ENCODE data around the gene TUBGCP4. TPM values are rescaled to one million over a fixed set of nuclear protein-coding genes. Genes with fewer than 3 reads are reported as not detected.

The TUBGCP4 gene
- total and polyA plus RNA-seq, 10 of the 15 experiments (the other 5 are each of a cell fraction or from before 2014, with no cell fraction given): 6.3 to 39.1 (median 24.8) TPM

DNA sequence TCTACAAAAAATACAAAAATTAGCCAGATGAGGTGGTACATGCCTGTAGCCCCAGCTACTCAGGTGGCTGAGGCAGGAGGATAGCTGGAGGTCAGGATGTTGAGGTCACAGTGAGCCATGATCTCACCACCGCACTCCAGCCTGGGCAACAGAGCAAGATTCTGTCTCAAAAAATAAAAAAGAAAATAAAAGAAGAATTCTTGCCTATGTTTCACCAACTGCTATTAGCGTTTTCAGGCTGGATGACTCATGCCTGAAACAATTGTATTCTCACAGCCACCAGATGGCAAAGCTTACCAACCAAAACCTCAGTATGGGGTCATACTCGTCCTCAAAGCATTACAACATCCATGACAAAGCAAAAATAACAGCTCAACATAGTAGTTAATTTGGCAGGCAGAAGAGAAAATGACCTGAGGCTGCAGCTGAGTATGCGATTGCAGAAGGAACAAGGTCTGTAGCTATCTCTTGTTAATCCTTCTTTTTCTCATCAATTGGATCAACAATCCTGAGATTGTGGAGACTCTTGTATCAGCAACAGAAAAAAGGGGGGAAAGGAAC lies 69.9 kb downstream of the TUBGCP4 start:
- intact Hi-C loops (cut with micrococcal nuclease; ENCODE audit: unreplicated experiment) (loop anchor here (5.0 kb wide), 1 partner anchor 72 kb away; no protein-coding TSS in a partner anchor), in situ Hi-C loops (cut with MboI) (no loop called here)
- H3K9ac ChIP-seq (ENCODE audit: control insufficient read depth, insufficient read depth, low read length): no peak overlapping the region
- SMC1A ChIA-PET (ENCODE audit: uncharacterized antibody, unreplicated experiment): interaction anchor here (0.9 to 2.8 kb wide), 5 partner anchors 12 to 312 kb away, joined by 3 to 17 read pairs (median 4); no protein-coding TSS in a partner anchor
- H3K9me3 ChIP-seq (replicated peaks; ENCODE audit: control insufficient read depth, insufficient read depth, low read length): no peaks in the 10 kb centered on the region
- 53% methylated on average over 4 of the region's 4 CpGs for WGBS (ENCODE audit: insufficient coverage, insufficient replicate concordance, low lambda C conversion rate, missing lambda C conversion rate)
- FAIRE-seq (no peak), DNase-seq (ENCODE audit: low read depth, low spot score) (peak; percentile 12), ATAC-seq (peak; percentile 95)
- H3K4me2 ChIP-seq (ENCODE audit: control insufficient read depth, insufficient read depth): 0 out of 2 replicates have a peak overlapping the region, but pooled peaks have one; percentile 23
- no peak overlapping the region for H2AFZ ChIP-seq (ENCODE audit: control insufficient read depth, low read depth, low read length)
- H4K20me1 ChIP-seq (ENCODE audit: control insufficient read depth, insufficient read depth): no peaks in the 10 kb centered on the region
- no peak overlapping the region for H3K27ac ChIP-seq (ENCODE audit: control insufficient read depth, insufficient read depth)
- CTCF ChIA-PET: interaction anchor here (0.6 to 3.4 kb wide), 11 partner anchors 14 to 883 kb away, joined by 3 to 42 read pairs (median 4); partner anchors contain the start of gene TP53BP1
- peaks cover 0 to 13% of the 10 kb centered on the region in 2 experiments; a peak in 3 of 4 replicates for H3K36me3 ChIP-seq (ENCODE audit: control insufficient read depth in 2 of 2, insufficient read depth in 2 of 2, low read length in 1 of 2)
- no TSS peak for BruUV-seq (replicated peaks)
- TF ChIP-seq RUNX3 (IDR thresholded peaks at IDR 0.05; ENCODE audit: low read length) (peak; percentile 50; the same call in 1 of the 2 replicates), MEF2B (IDR thresholded peaks at IDR 0.05; ENCODE audit: partially characterized antibody, poor library complexity, severe bottlenecking) (no peak), NR2C1 (IDR thresholded peaks at IDR 0.05) (no peak), RAD21 (IDR thresholded peaks at IDR 0.05; ENCODE audit: insufficient read depth, low read depth, low read length) (peak; percentile 50), STAT3 (IDR thresholded peaks at IDR 0.05; ENCODE audit: low read depth, low read length) (no peak), NRF1 (conservative IDR thresholded peaks at IDR 0.05; ENCODE audit: low read depth, low read length) (no peak), SPI1 (IDR thresholded peaks at IDR 0.05; ENCODE audit: borderline replicate concordance, insufficient read depth, low read depth, low read length) (no peak), JUNB (IDR thresholded peaks at IDR 0.05) (peak; percentile 32; the same call in 1 of the 2 replicates), GATAD2B (conservative IDR thresholded peaks at IDR 0.05; ENCODE audit: low read depth) (no peak), ZBED1 (IDR thresholded peaks at IDR 0.05; ENCODE audit: borderline replicate concordance) (no peak), ATF7 (IDR thresholded peaks at IDR 0.05; ENCODE audit: low read depth) (peak; percentile 78), BACH1 (IDR thresholded peaks at IDR 0.05; ENCODE audit: borderline replicate concordance) (peak; percentile 93; the same call in 1 of the 2 replicates), SMC3 (IDR thresholded peaks at IDR 0.05; ENCODE audit: borderline replicate concordance, low read length) (peak; percentile 35; the same call in 1 of the 2 replicates)
- TF ChIP-seq, protein P1, sequence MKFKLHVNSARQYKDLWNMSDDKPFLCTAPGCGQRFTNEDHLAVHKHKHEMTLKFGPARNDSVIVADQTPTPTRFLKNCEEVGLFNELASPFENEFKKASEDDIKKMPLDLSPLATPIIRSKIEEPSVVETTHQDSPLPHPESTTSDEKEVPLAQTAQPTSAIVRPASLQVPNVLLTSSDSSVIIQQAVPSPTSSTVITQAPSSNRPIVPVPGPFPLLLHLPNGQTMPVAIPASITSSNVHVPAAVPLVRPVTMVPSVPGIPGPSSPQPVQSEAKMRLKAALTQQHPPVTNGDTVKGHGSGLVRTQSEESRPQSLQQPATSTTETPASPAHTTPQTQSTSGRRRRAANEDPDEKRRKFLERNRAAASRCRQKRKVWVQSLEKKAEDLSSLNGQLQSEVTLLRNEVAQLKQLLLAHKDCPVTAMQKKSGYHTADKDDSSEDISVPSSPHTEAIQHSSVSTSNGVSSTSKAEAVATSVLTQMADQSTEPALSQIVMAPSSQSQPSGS (IDR thresholded peaks at IDR 0.05; ENCODE audit: low read length): peak; percentile 44
- TF ChIP-seq, protein P2, sequence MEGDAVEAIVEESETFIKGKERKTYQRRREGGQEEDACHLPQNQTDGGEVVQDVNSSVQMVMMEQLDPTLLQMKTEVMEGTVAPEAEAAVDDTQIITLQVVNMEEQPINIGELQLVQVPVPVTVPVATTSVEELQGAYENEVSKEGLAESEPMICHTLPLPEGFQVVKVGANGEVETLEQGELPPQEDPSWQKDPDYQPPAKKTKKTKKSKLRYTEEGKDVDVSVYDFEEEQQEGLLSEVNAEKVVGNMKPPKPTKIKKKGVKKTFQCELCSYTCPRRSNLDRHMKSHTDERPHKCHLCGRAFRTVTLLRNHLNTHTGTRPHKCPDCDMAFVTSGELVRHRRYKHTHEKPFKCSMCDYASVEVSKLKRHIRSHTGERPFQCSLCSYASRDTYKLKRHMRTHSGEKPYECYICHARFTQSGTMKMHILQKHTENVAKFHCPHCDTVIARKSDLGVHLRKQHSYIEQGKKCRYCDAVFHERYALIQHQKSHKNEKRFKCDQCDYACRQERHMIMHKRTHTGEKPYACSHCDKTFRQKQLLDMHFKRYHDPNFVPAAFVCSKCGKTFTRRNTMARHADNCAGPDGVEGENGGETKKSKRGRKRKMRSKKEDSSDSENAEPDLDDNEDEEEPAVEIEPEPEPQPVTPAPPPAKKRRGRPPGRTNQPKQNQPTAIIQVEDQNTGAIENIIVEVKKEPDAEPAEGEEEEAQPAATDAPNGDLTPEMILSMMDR (IDR thresholded peaks at IDR 0.05 in 2 of 3, conservative IDR thresholded peaks at IDR 0.05 in 1 of 3; ENCODE audit: control insufficient read depth in 2 of 3, extremely low read depth in 1 of 3, insufficient read depth in 1 of 3, low read depth in 3 of 3, low read length in 3 of 3): peak; percentile 23 to 66 (median 23); a peak in 3 of 6 replicates
- no peaks in the 10 kb centered on the region for H3K79me2 ChIP-seq (ENCODE audit: control insufficient read depth, insufficient read depth, low read length)
- RAD21 ChIA-PET (ENCODE audit: unreplicated experiment): interaction anchor here (1.0 to 2.7 kb wide), 4 partner anchors 12 to 74 kb away, joined by 3 to 29 read pairs (median 7); no protein-coding TSS in a partner anchor
- H3K27me3 ChIP-seq (replicated peaks in 1 of 2; ENCODE audit: control insufficient read depth in 2 of 2, insufficient read depth in 2 of 2, low read length in 1 of 2): no peaks in the 10 kb centered on the region
- POLR2A ChIA-PET: interaction anchor here (0.5 kb wide), 1 partner anchor 417 kb away, joined by 11 read pairs; no protein-coding TSS in a partner anchor
- peaks cover 7% of the 10 kb centered on the region; the same call in 1 of the 2 replicates for H3K4me1 ChIP-seq (ENCODE audit: control insufficient read depth, insufficient read depth, low read length)
- no peak overlapping the region for H3K4me3 ChIP-seq

All from GM12878 (cell line).